DOHH2 (cell line): ENCODE measurements around the gene EPHB1.

Experiments used
- CTCF ChIP-seq: fragments of 200-600 bp; sonication (generic); IDR thresholded peaks from one replicate; pipeline ENCODE4 v1.5.1; 2014; ENCODE audit warnings: antibody characterized with exemption, mild to moderate bottlenecking, low read depth, low read length; ENCODE audit not compliant: poor library complexity, severe bottlenecking
- EZH2phosphoT487 ChIP-seq: fragments of 200-600 bp; sonication (generic); IDR thresholded peaks from 2 replicates; pipeline ENCODE4 v1.6.1; 2017; ENCODE audit warnings: borderline replicate concordance, mild to moderate bottlenecking, antibody characterized with exemption, low read length, moderate library complexity, mixed read lengths

GRCh38 chr3:135090020-135090717 is 295.1 kb downstream of the EPHB1 start:
- no peak for TF ChIP-seq CTCF
- TF ChIP-seq EZH2phosphoT487 = no peak
